GM12878 (cell line): ENCODE results near the gene ANKRD13A. TPM values are rescaled to one million over a fixed set of nuclear protein-coding genes. Genes with fewer than 3 reads are reported as not detected.

ENCODE experiments used
- BMI1 ChIP-seq: fragments of 450-650 bp; IDR thresholded peaks from 2 replicates; pipeline ENCODE4 v1.6.1; 2016; ENCODE audit warnings: mild to moderate bottlenecking, moderate library complexity, borderline replicate concordance
- BRCA1 ChIP-seq: IDR thresholded peaks from 2 replicates; pipeline ENCODE4 v1.6.1; 2011; ENCODE audit warnings: low read depth, low read length, improper control_type of control experiment
- CBX3 ChIP-seq: fragments of 200-600 bp; sonication (generic); IDR thresholded peaks from 2 replicates; pipeline ENCODE4 v1.6.1; 2016; ENCODE audit warnings: low read depth, borderline replicate concordance
- FOXK2 ChIP-seq: fragments of 450-650 bp; IDR thresholded peaks from 2 replicates; pipeline ENCODE4 v1.6.1; 2017; ENCODE audit warnings: mild to moderate bottlenecking, moderate library complexity
- GATAD2B ChIP-seq: fragments of 450-650 bp; conservative IDR thresholded peaks from 2 replicates; pipeline ENCODE4 v1.6.1; 2017; ENCODE audit warnings: low read depth, mild to moderate bottlenecking, moderate library complexity
- RFX5 ChIP-seq: IDR thresholded peaks from 2 replicates; pipeline ENCODE4 v1.6.1; 2011; ENCODE audit warnings: low read depth, low read length, improper control_type of control experiment
- YBX1 ChIP-seq: fragments of 450-650 bp; IDR thresholded peaks from 2 replicates; pipeline ENCODE4 v1.6.1; 2016; ENCODE audit warnings: antibody characterized with exemption
- polyA plus RNA-seq, 11 experiments: library from polyadenylated mRNA; depleted of rRNA in 4 of 11; unstranded in 6 of 11; stranded (reverse) in 5 of 11; fragments of >200 nt; fragmentation: Nextera tagmentation in 4 of 11; fragmentation: Illumina TruSeq in 1 of 11; extraction: Ambion mirVana in 4 of 11; extraction: Trizol in 1 of 11; gene quantifications; 1 replicate in 1 of 11; 2 replicates in 10 of 11; pipeline versions ENCODE4 v1.2.1 to v1.2.3, GENCODE V29; 2011 to 2016; ENCODE audit warnings: inconsistent platforms in 2 of 11, missing spikeins in 2 of 11, low read depth in 1 of 11
- total RNA-seq, 4 experiments: library from RNA; depleted of rRNA in 3 of 4; stranded (reverse); fragments of >200 nt in 3 of 4; fragmentation: Illumina TruSeq in 1 of 4; extraction: Trizol in 1 of 4; gene quantifications; 2 replicates each; pipeline versions ENCODE4 v1.2.1 to v1.2.3, GENCODE V29; 2013 to 2021
- TF ChIP-seq, protein P1 (sequence below): IDR thresholded peaks from 2 replicates; pipeline ENCODE4 v1.6.1; 2012; ENCODE audit warnings: low read depth, low read length, improper control_type of control experiment
- TF ChIP-seq, protein P2 (sequence below): fragments of 450-650 bp; IDR thresholded peaks from 2 replicates; pipeline ENCODE4 v1.6.1; 2017; ENCODE audit warnings: mild to moderate bottlenecking, moderate library complexity

ANKRD13A gene
- total and polyA plus RNA-seq, 10 of the 15 experiments (the other 5 are each of a cell fraction or from before 2014, with no cell fraction given), result 10.2 to 93.4 (median 76.5) TPM

GRCh38 chr12:109972821-109973220 lies 26.4 kb upstream of the ANKRD13A start (continued):
- TF ChIP-seq, protein P1, sequence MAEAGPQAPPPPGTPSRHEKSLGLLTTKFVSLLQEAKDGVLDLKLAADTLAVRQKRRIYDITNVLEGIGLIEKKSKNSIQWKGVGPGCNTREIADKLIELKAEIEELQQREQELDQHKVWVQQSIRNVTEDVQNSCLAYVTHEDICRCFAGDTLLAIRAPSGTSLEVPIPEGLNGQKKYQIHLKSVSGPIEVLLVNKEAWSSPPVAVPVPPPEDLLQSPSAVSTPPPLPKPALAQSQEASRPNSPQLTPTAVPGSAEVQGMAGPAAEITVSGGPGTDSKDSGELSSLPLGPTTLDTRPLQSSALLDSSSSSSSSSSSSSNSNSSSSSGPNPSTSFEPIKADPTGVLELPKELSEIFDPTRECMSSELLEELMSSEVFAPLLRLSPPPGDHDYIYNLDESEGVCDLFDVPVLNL, result no peak
- TF ChIP-seq, protein P2, sequence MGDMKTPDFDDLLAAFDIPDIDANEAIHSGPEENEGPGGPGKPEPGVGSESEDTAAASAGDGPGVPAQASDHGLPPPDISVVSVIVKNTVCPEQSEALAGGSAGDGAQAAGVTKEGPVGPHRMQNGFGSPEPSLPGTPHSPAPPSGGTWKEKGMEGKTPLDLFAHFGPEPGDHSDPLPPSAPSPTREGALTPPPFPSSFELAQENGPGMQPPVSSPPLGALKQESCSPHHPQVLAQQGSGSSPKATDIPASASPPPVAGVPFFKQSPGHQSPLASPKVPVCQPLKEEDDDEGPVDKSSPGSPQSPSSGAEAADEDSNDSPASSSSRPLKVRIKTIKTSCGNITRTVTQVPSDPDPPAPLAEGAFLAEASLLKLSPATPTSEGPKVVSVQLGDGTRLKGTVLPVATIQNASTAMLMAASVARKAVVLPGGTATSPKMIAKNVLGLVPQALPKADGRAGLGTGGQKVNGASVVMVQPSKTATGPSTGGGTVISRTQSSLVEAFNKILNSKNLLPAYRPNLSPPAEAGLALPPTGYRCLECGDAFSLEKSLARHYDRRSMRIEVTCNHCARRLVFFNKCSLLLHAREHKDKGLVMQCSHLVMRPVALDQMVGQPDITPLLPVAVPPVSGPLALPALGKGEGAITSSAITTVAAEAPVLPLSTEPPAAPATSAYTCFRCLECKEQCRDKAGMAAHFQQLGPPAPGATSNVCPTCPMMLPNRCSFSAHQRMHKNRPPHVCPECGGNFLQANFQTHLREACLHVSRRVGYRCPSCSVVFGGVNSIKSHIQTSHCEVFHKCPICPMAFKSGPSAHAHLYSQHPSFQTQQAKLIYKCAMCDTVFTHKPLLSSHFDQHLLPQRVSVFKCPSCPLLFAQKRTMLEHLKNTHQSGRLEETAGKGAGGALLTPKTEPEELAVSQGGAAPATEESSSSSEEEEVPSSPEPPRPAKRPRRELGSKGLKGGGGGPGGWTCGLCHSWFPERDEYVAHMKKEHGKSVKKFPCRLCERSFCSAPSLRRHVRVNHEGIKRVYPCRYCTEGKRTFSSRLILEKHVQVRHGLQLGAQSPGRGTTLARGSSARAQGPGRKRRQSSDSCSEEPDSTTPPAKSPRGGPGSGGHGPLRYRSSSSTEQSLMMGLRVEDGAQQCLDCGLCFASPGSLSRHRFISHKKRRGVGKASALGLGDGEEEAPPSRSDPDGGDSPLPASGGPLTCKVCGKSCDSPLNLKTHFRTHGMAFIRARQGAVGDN, result no peak
- TF ChIP-seq BRCA1, result no peak
- TF ChIP-seq FOXK2, result no peak
- TF ChIP-seq CBX3, result no peak
- TF ChIP-seq BMI1, result no peak
- no peak for TF ChIP-seq RFX5
- no peak for TF ChIP-seq YBX1
- TF ChIP-seq GATAD2B, result no peak
